ENCODE results near the gene FASTKD2. TPM values are rescaled to one million over a fixed set of nuclear protein-coding genes. Genes with fewer than 3 reads are reported as not detected.

FASTKD2 gene
- total and polyA plus RNA-seq, 5 donors from 2014 or later: 17.5 to 23.9 (median 21.8) TPM

Other genes with a start within 250 kb of the FASTKD2 start
- not detected for gene FAM237A, start 123.1 kb upstream of the FASTKD2 start, total RNA-seq
- gene FAM237A, start 123.1 kb upstream of the FASTKD2 start, polyA plus RNA-seq: not detected
- gene DYTN, start 47.2 kb upstream of the FASTKD2 start, total RNA-seq: not detected
- not detected for gene DYTN, start 47.2 kb upstream of the FASTKD2 start, polyA plus RNA-seq
- gene MDH1B, start 278 bp upstream of the FASTKD2 start, total RNA-seq: not detected
- not detected for gene MDH1B, start 278 bp upstream of the FASTKD2 start, polyA plus RNA-seq
- not detected for gene CPO, start 173.9 kb downstream of the FASTKD2 start, total RNA-seq
- not detected for gene CPO, start 173.9 kb downstream of the FASTKD2 start, polyA plus RNA-seq